Mesenchymal stem cell (in vitro differentiated cells and primary cell): ENCODE data around the gene BACH1. TPM values are rescaled to one million over a fixed set of nuclear protein-coding genes. Genes with fewer than 3 reads are reported as not detected.
"Not testable (repeated sequence)": the region's sequence is repeated elsewhere in the genome, so short reads cannot be mapped to it uniquely, and the experiment has no call there.

Source experiments
- DNase-seq: peaks from one replicate; pipeline ENCODE4 v3.0.0-alpha.2; 2013
- H2AFZ ChIP-seq: one replicate; pipeline ENCODE4 v1.6.1; 2013; ENCODE audit warnings: low read depth, mild to moderate bottlenecking, control low read depth, inconsistent platforms, low read length, moderate library complexity
- H2AK5ac ChIP-seq: 2 replicates; pipeline ENCODE4 v1.6.1; 2013; ENCODE audit warnings: low read length, moderate library complexity, mild to moderate bottlenecking, inconsistent platforms; ENCODE audit not compliant: severe bottlenecking
- H2BK120ac ChIP-seq: one replicate; pipeline ENCODE4 v1.6.1; 2013; ENCODE audit warnings: low read depth, mild to moderate bottlenecking, inconsistent platforms, low read length, moderate library complexity
- H2BK12ac ChIP-seq, 2 experiments: one replicate each; pipeline ENCODE4 v1.6.1; 2013; ENCODE audit warnings: inconsistent platforms in 2 of 2, low read length in 2 of 2, mild to moderate bottlenecking in 2 of 2, moderate library complexity in 2 of 2, control low read depth in 1 of 2
- H2BK15ac ChIP-seq: one replicate; pipeline ENCODE4 v1.6.1; 2013; ENCODE audit warnings: mild to moderate bottlenecking, low read depth, inconsistent platforms; ENCODE audit not compliant: poor library complexity, severe bottlenecking
- H2BK5ac ChIP-seq: 2 replicates; pipeline ENCODE4 v1.6.1; 2013; ENCODE audit warnings: low read depth, mild to moderate bottlenecking, low read length, control low read depth, inconsistent platforms; ENCODE audit not compliant: poor library complexity, severe bottlenecking
- H3K14ac ChIP-seq, 2 experiments: one replicate each; pipeline ENCODE4 v1.6.1; 2013; ENCODE audit warnings: inconsistent platforms in 2 of 2, low read length in 2 of 2, control low read depth in 1 of 2, mild to moderate bottlenecking in 1 of 2, moderate library complexity in 1 of 2
- H3K18ac ChIP-seq, 2 experiments: one replicate each; pipeline ENCODE4 v1.6.1; 2013; ENCODE audit warnings: inconsistent platforms in 2 of 2, low read length in 2 of 2, control low read depth in 1 of 2, low read depth in 1 of 2, mild to moderate bottlenecking in 1 of 2
- H3K23ac ChIP-seq, 2 experiments: one replicate each; pipeline ENCODE4 v1.6.1; 2013; ENCODE audit warnings: inconsistent platforms in 2 of 2, low read length in 2 of 2, mild to moderate bottlenecking in 2 of 2, moderate library complexity in 2 of 2, control low read depth in 1 of 2
- H3K27ac ChIP-seq: 2 replicates; pipeline ENCODE4 v1.5.1; 2013; ENCODE audit warnings: mild to moderate bottlenecking, moderate library complexity, low read length, control low read depth, inconsistent platforms; ENCODE audit not compliant: poor library complexity, severe bottlenecking
- H3K27me3 ChIP-seq, 2 experiments: 2 replicates each; pipeline versions ENCODE4 v1.6.1 to v1.7.0; 2013; ENCODE audit warnings: low read length in 2 of 2, mild to moderate bottlenecking in 2 of 2, moderate library complexity in 2 of 2, control low read depth in 1 of 2, inconsistent platforms in 1 of 2; ENCODE audit not compliant: control insufficient read depth in 1 of 2, insufficient read depth in 1 of 2
- H3K36me3 ChIP-seq, 2 experiments: 2 replicates each; pipeline versions ENCODE4 v1.6.1 to v1.7.0; 2013; ENCODE audit warnings: low read length in 2 of 2, control low read depth in 1 of 2, inconsistent platforms in 1 of 2, low read depth in 1 of 2, mild to moderate bottlenecking in 1 of 2; ENCODE audit not compliant: insufficient read depth in 2 of 2, control insufficient read depth in 1 of 2
- H3K4ac ChIP-seq, 2 experiments: one replicate each; pipeline ENCODE4 v1.6.1; 2013; ENCODE audit warnings: inconsistent platforms in 2 of 2, low read length in 2 of 2, mild to moderate bottlenecking in 2 of 2, moderate library complexity in 2 of 2, control low read depth in 1 of 2, low read depth in 1 of 2
- H3K4me1 ChIP-seq: 2 replicates; pipeline ENCODE4 v1.6.1; 2013; ENCODE audit warnings: low read depth, low read length, control low read depth; ENCODE audit not compliant: control insufficient read depth, insufficient read depth
- H3K4me2 ChIP-seq: 2 replicates; pipeline ENCODE4 v1.6.1; 2013; ENCODE audit warnings: low read length, mild to moderate bottlenecking, inconsistent platforms; ENCODE audit not compliant: poor library complexity, severe bottlenecking
- H3K4me3 ChIP-seq, 2 experiments: 2 replicates each; pipeline versions ENCODE4 v1.5.1 to v1.7.0; 2013; ENCODE audit warnings: low read length in 2 of 2, mild to moderate bottlenecking in 2 of 2, control low read depth in 1 of 2, low read depth in 1 of 2; ENCODE audit not compliant: insufficient read depth in 1 of 2
- H3K79me1 ChIP-seq: replicated peaks from 2 replicates; pipeline ENCODE4 v1.6.1; 2013; ENCODE audit warnings: mild to moderate bottlenecking, control low read depth, low read length, inconsistent platforms; ENCODE audit not compliant: poor library complexity, severe bottlenecking
- H3K9ac ChIP-seq: 2 replicates; pipeline ENCODE4 v1.7.0; 2013; ENCODE audit warnings: mild to moderate bottlenecking, low read length, moderate library complexity
- H3K9me3 ChIP-seq: 2 replicates; pipeline ENCODE4 v1.7.0; 2013; ENCODE audit warnings: mild to moderate bottlenecking, low read length; ENCODE audit not compliant: control insufficient read depth
- H4K8ac ChIP-seq: one replicate; pipeline ENCODE4 v1.6.1; 2013; ENCODE audit warnings: inconsistent platforms, mild to moderate bottlenecking, low read length, moderate library complexity
- H4K91ac ChIP-seq: one replicate; pipeline ENCODE4 v1.6.1; 2013; ENCODE audit warnings: mild to moderate bottlenecking, low read length, inconsistent platforms
- WGBS: methylation state at CpG from one replicate; pipeline ENCODE4 v1.1.7; 2013; ENCODE audit warnings: mixed read lengths; 5-methylcytosine and 5-hydroxymethylcytosine counted together
- polyA plus RNA-seq, 2 experiments: library from polyadenylated mRNA; stranded (reverse); fragments of 200-250 nt; gene quantifications; one replicate each; pipeline ENCODE4 v1.2.3, GENCODE V29; 2013

BACH1 gene
- 34.9 TPM for polyA plus RNA-seq (2013, experiment 1 of 2)
- polyA plus RNA-seq (2013, experiment 2 of 2), result 36.8 TPM

GRCh38 chr21:29298348-29299045, at the start of gene BACH1:
BACH1 (plus strand) TSS chr21:29298922; CDS start chr21:29321281, 22,359 bp downstream.
- peak within 1 kb of the TSS; percentile 65 to 71 for H2BK12ac ChIP-seq
- H3K23ac ChIP-seq, result peak within 1 kb of the TSS in 1 of 2 experiments; percentile 3
- peak within 1 kb of the TSS in 1 of 2 experiments; percentile 93 for H3K14ac ChIP-seq
- peak within 1 kb of the TSS; percentile 95 for H2BK120ac ChIP-seq
- peak within 1 kb of the TSS; percentile 77 for H3K27ac ChIP-seq
- H2BK15ac ChIP-seq, result peak within 1 kb of the TSS; percentile 75
- peak within 1 kb of the TSS; percentile 60 for H2AK5ac ChIP-seq
- peak within 1 kb of the TSS; percentile 93 for H2BK5ac ChIP-seq
- peaks cover 9% of the 10 kb centered on the region for H3K79me1 ChIP-seq
- peak within 1 kb of the TSS; percentile 86 to 90 for H3K4me3 ChIP-seq
- H3K9me3 ChIP-seq, result no peaks in the 10 kb centered on the region
- H4K8ac ChIP-seq, result peak within 1 kb of the TSS; percentile 78
- peak within 1 kb of the TSS; percentile 30 for H2AFZ ChIP-seq
- H3K36me3 ChIP-seq, result no peaks in the 10 kb centered on the region
- peak; percentile 92 for DNase-seq
- H4K91ac ChIP-seq, result peak within 1 kb of the TSS; percentile 74
- peak within 1 kb of the TSS; percentile 92 to 98 for H3K18ac ChIP-seq
- peak within 1 kb of the TSS; percentile 49 to 88 for H3K4ac ChIP-seq
- H3K4me2 ChIP-seq, result peak within 1 kb of the TSS; percentile 72
- 4% methylated on average over 60 of the region's 87 CpGs for WGBS
- peak within 1 kb of the TSS; percentile 93 for H3K9ac ChIP-seq
- H3K4me1 ChIP-seq, result peaks cover 8% of the 10 kb centered on the region
- no peaks in the 10 kb centered on the region for H3K27me3 ChIP-seq

- not testable (repeated sequence) for H2BK5ac ChIP-seq, H4K8ac ChIP-seq, H3K79me1 ChIP-seq
Measured at GRCh38 chr21:29249289-29249688, 49.4 kb upstream of the BACH1 start.

GRCh38 chr21:29250636-29251035, 48.1 kb upstream of the BACH1 start:
- H3K4me1 ChIP-seq, result no peaks in the 10 kb centered on the region
- no peak overlapping the region for H4K8ac ChIP-seq
- H3K27me3 ChIP-seq, result no peaks in the 10 kb centered on the region
- no peak overlapping the region for H2BK15ac ChIP-seq
- H3K9me3 ChIP-seq, result peaks cover 29% of the 10 kb centered on the region
- WGBS, result 94% methylated on average over 4 of the region's 5 CpGs
- H3K23ac ChIP-seq, result no peak overlapping the region
- no peak overlapping the region for H4K91ac ChIP-seq
- peak overlapping the region in 1 of 2 experiments; percentile 61 for H3K18ac ChIP-seq
- no peak overlapping the region for H3K4ac ChIP-seq
- H2AFZ ChIP-seq, result no peak overlapping the region
- H2AK5ac ChIP-seq, result no peak overlapping the region
- H3K79me1 ChIP-seq, result no peaks in the 10 kb centered on the region
- no peak overlapping the region for H3K9ac ChIP-seq
- no peak overlapping the region for H3K4me2 ChIP-seq
- H2BK5ac ChIP-seq, result no peak overlapping the region
- no peak overlapping the region for H2BK12ac ChIP-seq
- H3K4me3 ChIP-seq, result no peak overlapping the region
- H3K27ac ChIP-seq, result no peak overlapping the region
- peak overlapping the region in 1 of 2 experiments; percentile 22 for H3K14ac ChIP-seq
- no peak overlapping the region for H2BK120ac ChIP-seq
- no peaks in the 10 kb centered on the region for H3K36me3 ChIP-seq
- no peak for DNase-seq

More at GRCh38 chr21:29249289-29249688, 49.4 kb upstream of the BACH1 start:
- not testable (repeated sequence) for H3K9ac ChIP-seq, H3K18ac ChIP-seq, H2AK5ac ChIP-seq, H3K4me3 ChIP-seq, H3K36me3 ChIP-seq, H3K4ac ChIP-seq, H3K4me2 ChIP-seq, H3K4me1 ChIP-seq, H2BK15ac ChIP-seq, H3K27me3 ChIP-seq, H2BK12ac ChIP-seq, H3K14ac ChIP-seq, H2AFZ ChIP-seq, H3K27ac ChIP-seq, DNase-seq, H3K23ac ChIP-seq, H4K91ac ChIP-seq, H2BK120ac ChIP-seq
- H3K9me3 ChIP-seq, result peaks cover 23% of the 10 kb centered on the region

- DNase-seq, H3K27ac ChIP-seq, H3K4me1 ChIP-seq, H3K23ac ChIP-seq, H4K91ac ChIP-seq, H2BK12ac ChIP-seq, H3K18ac ChIP-seq, H3K4ac ChIP-seq, H3K4me2 ChIP-seq, H3K79me1 ChIP-seq, H3K9ac ChIP-seq, H2AFZ ChIP-seq, H3K36me3 ChIP-seq, H2AK5ac ChIP-seq, H3K27me3 ChIP-seq, H4K8ac ChIP-seq, H3K14ac ChIP-seq, H2BK15ac ChIP-seq, H2BK120ac ChIP-seq, H2BK5ac ChIP-seq: not testable (repeated sequence)
- H3K4me3 ChIP-seq, result peak overlapping the region in 1 of 2 experiments; percentile 17
- peaks cover 31% of the 10 kb centered on the region for H3K9me3 ChIP-seq
Measured at GRCh38 chr21:29253861-29254260, 44.9 kb upstream of the BACH1 start.
